Loucy (cell line): ENCODE data around the gene CENPC.

Source experiments
- H2AFZ ChIP-seq: fragments of 200-600 bp; sonication (generic); 2 replicates; pipeline ENCODE4 v1.6.0; 2016; ENCODE audit warnings: antibody characterized with exemption, mild to moderate bottlenecking, low read length, moderate library complexity
- H3F3A ChIP-seq: fragments of 200-600 bp; 2 replicates; pipeline ENCODE4 v1.6.0; 2016; ENCODE audit warnings: antibody characterized with exemption, low read depth, mild to moderate bottlenecking
- H3K27me3 ChIP-seq: fragments of 200-600 bp; sonication (generic); 2 replicates; pipeline ENCODE4 v1.6.1; 2014; ENCODE audit warnings: low read length, mild to moderate bottlenecking; ENCODE audit not compliant: insufficient read depth, poor library complexity, severe bottlenecking
- H3K36me3 ChIP-seq: fragments of 200-600 bp; sonication (generic); 2 replicates; pipeline ENCODE4 v1.6.1; 2016; ENCODE audit warnings: low read length; ENCODE audit not compliant: insufficient read depth
- H3K4me1 ChIP-seq: fragments of 200-600 bp; sonication (generic); 2 replicates; pipeline ENCODE4 v1.5.1; 2014; ENCODE audit warnings: low read length, mild to moderate bottlenecking; ENCODE audit not compliant: insufficient read depth, poor library complexity, severe bottlenecking
- H3K4me2 ChIP-seq: fragments of 200-600 bp; sonication (generic); 2 replicates; pipeline ENCODE4 v1.6.0; 2014; ENCODE audit warnings: antibody characterized with exemption, low read length, low read depth, mild to moderate bottlenecking; ENCODE audit not compliant: poor library complexity, severe bottlenecking
- H3K4me3 ChIP-seq: fragments of 200-600 bp; sonication (generic); 2 replicates; pipeline ENCODE4 v1.5.1; 2014; ENCODE audit warnings: low read length, mild to moderate bottlenecking, mixed read lengths; ENCODE audit not compliant: poor library complexity, severe bottlenecking
- H3K79me2 ChIP-seq: fragments of 200-600 bp; sonication (generic); 2 replicates; pipeline ENCODE4 v1.6.1; 2014; ENCODE audit warnings: low read length; ENCODE audit not compliant: insufficient read depth
- H3K9ac ChIP-seq: fragments of 200-600 bp; sonication (generic); 2 replicates; pipeline ENCODE4 v1.6.0; 2014; ENCODE audit warnings: mild to moderate bottlenecking, low read depth, low read length, moderate library complexity; ENCODE audit not compliant: poor library complexity, severe bottlenecking
- H3K9me2 ChIP-seq: fragments of 200-600 bp; sonication (generic); replicated peaks from 2 replicates; pipeline ENCODE4 v1.6.1; 2016; ENCODE audit warnings: low read depth, low read length, mixed read lengths
- H3K9me3 ChIP-seq: fragments of 200-600 bp; sonication (generic); 2 replicates; pipeline ENCODE4 v1.6.1; 2014; ENCODE audit warnings: mild to moderate bottlenecking, antibody characterized with exemption, low read length, low read depth; ENCODE audit not compliant: insufficient read depth
- H4K20me1 ChIP-seq: fragments of 200-600 bp; sonication (generic); 2 replicates; pipeline ENCODE4 v1.6.0; 2014; ENCODE audit warnings: antibody characterized with exemption, low read length, mild to moderate bottlenecking; ENCODE audit not compliant: insufficient read depth, poor library complexity, severe bottlenecking
- EZH2phosphoT487 ChIP-seq: fragments of 200-600 bp; IDR thresholded peaks from 2 replicates; pipeline ENCODE4 v1.6.1; 2018; ENCODE audit warnings: antibody characterized with exemption, mild to moderate bottlenecking, moderate library complexity, borderline replicate concordance
- TF ChIP-seq, protein P1 (sequence below): fragments of 200-600 bp; sonication (generic); conservative IDR thresholded peaks from 2 replicates; pipeline ENCODE4 v1.5.1; 2014; ENCODE audit warnings: mild to moderate bottlenecking, antibody characterized with exemption, low read length

CENPC gene

DNA sequence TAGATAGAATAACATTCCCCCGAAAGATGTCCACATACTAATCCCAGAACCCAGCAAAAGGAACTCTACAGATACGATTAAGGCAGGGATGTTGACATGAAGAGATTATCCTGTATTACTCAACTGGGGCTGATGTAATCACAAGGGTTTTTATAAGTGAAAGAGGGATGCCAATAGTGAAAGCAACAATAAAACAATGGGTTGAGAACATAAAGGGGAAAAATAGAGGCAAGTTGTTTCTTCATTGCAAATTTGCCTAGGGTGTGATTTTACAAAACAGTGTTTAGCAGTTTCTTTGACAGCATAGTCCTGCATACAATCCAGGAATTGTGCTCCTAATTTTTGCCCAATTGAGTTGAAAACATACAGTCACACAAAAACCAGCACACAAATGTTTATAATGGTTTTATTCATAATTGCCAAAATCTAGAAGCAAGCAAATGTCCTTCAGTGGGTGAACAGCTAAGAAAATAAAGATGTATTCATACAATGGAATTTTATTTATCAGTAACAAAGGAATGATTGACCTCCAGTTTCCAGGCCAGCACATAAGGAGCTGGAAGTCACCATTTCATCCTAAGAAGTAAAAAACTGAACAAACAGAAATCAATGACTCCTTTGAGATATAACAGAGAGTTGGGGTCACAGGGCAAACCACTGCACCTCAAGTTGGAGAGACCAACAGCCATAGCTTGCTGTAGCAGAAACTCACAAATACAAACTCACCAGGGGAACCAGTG lies 107.2 kb downstream of the CENPC start:
- Histone ChIP-seq H3K4me2 (no peak overlapping the region), H3K9ac (no peak overlapping the region), H3K27me3 (no peaks in the 10 kb centered on the region), H3K36me3 (0 out of 2 replicates have a peak, but pooled peaks cover 5% of the 10 kb centered on the region), H3K9me3 (no peaks in the 10 kb centered on the region), H4K20me1 (no peaks in the 10 kb centered on the region), H3K9me2 (no peaks in the 10 kb centered on the region), H3K4me1 (no peaks in the 10 kb centered on the region), H3K4me3 (no peak overlapping the region), H3K79me2 (no peaks in the 10 kb centered on the region), H2AFZ (no peak overlapping the region), H3F3A (no peaks in the 10 kb centered on the region)
- TF ChIP-seq EZH2phosphoT487, result no peak
- TF ChIP-seq, protein P1, sequence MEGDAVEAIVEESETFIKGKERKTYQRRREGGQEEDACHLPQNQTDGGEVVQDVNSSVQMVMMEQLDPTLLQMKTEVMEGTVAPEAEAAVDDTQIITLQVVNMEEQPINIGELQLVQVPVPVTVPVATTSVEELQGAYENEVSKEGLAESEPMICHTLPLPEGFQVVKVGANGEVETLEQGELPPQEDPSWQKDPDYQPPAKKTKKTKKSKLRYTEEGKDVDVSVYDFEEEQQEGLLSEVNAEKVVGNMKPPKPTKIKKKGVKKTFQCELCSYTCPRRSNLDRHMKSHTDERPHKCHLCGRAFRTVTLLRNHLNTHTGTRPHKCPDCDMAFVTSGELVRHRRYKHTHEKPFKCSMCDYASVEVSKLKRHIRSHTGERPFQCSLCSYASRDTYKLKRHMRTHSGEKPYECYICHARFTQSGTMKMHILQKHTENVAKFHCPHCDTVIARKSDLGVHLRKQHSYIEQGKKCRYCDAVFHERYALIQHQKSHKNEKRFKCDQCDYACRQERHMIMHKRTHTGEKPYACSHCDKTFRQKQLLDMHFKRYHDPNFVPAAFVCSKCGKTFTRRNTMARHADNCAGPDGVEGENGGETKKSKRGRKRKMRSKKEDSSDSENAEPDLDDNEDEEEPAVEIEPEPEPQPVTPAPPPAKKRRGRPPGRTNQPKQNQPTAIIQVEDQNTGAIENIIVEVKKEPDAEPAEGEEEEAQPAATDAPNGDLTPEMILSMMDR, result no peak

DNA sequence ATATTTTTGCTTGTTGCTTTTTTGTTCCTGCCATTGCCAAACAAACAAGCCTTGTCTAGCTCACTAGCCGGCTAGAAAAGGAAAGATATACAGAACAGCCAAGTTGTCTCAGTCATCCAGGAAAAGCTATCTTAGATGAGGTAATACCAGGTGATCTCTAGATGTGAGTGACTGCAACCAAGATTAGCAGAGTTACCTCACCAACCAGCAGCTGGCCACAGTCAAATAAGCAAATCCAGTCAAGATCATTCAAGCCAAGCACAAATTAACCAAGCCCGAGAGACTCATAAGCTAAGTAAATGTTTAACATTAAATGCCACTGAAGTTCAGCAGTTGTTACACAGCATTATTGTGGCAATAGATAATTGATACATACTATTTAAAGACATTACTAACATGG lies 108.6 kb downstream of the CENPC start:
- Histone ChIP-seq H3K4me3 (no peak overlapping the region), H3K4me1 (no peaks in the 10 kb centered on the region), H2AFZ (no peak overlapping the region), H3K4me2 (no peak overlapping the region), H3K27me3 (no peaks in the 10 kb centered on the region), H3F3A (no peaks in the 10 kb centered on the region), H3K9ac (no peak overlapping the region), H3K9me2 (no peaks in the 10 kb centered on the region), H3K36me3 (0 out of 2 replicates have a peak, but pooled peaks cover 5% of the 10 kb centered on the region), H3K79me2 (no peaks in the 10 kb centered on the region), H3K9me3 (no peaks in the 10 kb centered on the region), H4K20me1 (no peaks in the 10 kb centered on the region)
- TF ChIP-seq, protein P1, result no peak
- TF ChIP-seq EZH2phosphoT487, result no peak

DNA sequence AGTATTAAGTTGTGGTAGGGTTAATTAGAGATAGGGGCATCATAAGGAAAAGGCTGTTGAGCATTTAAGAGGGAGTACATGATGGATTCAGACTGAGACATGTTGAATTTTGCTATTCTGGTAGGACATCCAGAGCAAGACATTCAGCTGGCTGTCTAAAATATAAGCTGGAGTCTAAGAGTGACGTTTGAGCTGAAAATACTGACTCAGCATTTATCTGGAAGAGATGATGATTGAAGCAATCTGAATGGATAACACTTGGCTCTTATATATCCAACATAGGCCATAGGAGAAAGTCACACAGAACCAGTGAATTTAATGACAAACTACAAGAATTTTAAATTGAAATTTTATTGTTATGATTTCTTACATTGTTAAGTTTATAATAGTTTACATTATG lies 114.3 kb downstream of the CENPC start:
- Histone ChIP-seq H2AFZ (no peak overlapping the region), H3K9ac (no peak overlapping the region), H3K36me3 (no peaks in the 10 kb centered on the region), H3F3A (no peaks in the 10 kb centered on the region), H3K79me2 (no peaks in the 10 kb centered on the region), H3K4me3 (no peak overlapping the region), H4K20me1 (no peaks in the 10 kb centered on the region), H3K9me2 (no peaks in the 10 kb centered on the region), H3K4me2 (no peak overlapping the region), H3K4me1 (peaks cover 12% of the 10 kb centered on the region), H3K27me3 (no peaks in the 10 kb centered on the region), H3K9me3 (no peaks in the 10 kb centered on the region)
- TF ChIP-seq EZH2phosphoT487, result no peak
- TF ChIP-seq, protein P1, result no peak
